ENCODE data around the gene TMEM134. TPM values are rescaled to one million over a fixed set of nuclear protein-coding genes. Genes with fewer than 3 reads are reported as not detected.
A peak's percentile ranks its signal among the peaks of the same experiment; 100 is the strongest.

The TMEM134 gene
- total and polyA plus RNA-seq, 9 of the 15 experiments (the other 6 are each of a cell fraction or from before 2014, with no cell fraction given) = 0.63 to 48.4 (median 10.7) TPM

DNA sequence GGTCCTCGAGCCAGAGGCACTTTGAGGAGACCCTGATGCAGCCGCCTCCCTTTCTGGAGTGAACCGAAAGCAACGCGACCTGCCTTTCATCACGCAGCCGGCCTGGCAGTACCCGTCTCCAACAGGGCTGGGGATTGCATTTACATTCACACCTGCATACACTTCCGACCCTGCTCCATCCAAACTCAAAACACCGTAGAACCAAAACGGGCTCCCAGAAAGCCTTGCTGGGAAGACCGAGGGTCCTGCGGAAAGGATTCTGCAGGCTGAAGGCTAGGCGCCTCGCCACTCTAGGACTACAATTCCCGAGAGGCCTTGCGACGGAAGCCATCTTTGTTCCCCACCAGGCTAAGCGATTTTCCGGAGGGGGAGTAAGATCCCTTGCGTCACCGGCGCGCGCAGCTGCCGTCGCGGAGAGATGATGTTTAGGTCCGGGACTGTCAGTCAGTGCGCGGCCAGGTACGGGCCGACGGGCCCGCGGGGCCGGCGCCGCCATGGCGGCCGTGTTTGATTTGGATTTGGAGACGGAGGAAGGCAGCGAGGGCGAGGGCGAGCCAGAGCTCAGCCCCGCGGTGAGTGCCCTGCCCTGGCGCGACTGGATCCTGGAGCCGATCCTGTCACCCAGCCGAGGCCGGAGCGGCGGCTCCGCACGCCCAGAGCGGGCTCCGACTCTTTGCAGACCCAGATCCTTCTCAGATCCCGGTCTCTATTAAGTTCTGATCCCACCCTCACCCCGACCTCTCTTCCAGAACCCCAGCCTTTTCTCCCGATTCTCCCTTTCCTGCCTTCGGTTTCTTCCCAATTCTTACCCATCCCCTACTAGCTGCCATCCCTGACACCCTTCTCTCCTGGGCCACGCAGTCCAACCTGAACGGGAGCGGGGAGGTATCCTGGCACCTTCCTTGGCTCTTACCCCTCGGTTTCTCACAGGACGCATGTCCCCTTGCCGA, 40.7 kb downstream of the TMEM134 start, which contains the start of gene RPS6KB2 (continued):
- peak; percentile 94 to 99 (median 99) for TF ChIP-seq YY1 (IDR thresholded peaks at IDR 0.05; ENCODE audit: borderline replicate concordance in 1 of 3, control insufficient read depth in 1 of 3, extremely low read depth in 1 of 3, insufficient read depth in 3 of 3, insufficient read length in 1 of 3, insufficient replicate concordance in 2 of 3, low read depth in 1 of 3, low read length in 2 of 3)
- TF ChIP-seq, protein P1, sequence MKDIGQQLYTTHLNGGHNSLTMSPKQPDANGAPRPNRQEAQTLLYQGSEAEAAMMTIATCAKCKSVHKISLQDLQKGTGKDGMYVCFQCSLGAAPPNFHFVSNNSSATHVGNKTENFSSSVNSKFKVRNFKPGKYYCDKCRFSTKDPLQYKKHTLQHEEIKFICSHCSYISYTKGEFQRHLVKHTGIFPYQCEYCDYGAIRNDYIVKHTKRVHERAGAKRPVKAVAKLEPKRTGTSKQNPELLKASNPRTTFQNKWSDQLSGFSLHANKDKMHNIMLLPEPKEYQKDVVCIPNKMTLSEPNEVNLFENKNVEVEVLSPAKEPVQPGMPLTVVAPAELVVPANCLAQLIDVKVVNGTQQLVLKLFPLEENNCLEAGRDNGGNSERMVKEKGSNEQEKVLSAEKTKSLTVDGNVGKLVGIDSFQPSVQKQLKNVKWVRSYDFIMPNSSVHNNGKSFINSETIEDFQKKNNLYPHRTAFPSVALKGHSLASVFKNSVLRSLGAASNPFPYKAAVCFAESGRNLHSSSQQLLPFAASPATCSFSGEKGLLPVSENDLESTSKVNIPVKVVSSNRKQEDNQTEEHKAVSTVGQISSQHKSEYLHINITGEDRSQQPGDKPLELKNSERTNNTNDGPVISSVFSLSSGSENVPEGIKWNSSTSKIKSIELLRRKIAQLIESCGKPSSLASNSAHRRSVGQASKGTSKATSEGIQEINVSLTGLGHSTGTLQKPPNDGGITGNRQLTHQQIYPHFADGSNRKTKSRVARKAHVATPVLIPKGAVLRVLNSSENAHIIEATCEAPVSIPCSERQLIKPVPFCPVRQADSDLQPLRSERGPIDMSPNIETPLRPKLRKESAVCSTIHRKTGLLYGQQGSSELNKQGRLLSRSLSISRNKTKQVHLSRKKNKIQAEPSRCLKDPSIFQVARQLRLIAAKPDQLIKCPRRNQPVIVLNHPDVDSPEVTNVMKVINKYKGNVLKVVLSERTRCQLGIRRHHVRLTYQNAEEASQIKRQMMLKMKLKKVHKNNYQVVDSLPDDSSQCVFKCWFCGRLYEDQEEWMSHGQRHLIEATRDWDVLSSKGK (CRISPR knock-in tag; IDR thresholded peaks at IDR 0.05) = no peak
- TF ChIP-seq POLR2G (IDR thresholded peaks at IDR 0.05; ENCODE audit: low read depth, low read length) = peak; percentile 97
- TF ChIP-seq ZFX (CRISPR knock-in tag; IDR thresholded peaks at IDR 0.05) = peak; percentile 98
- no peak for TF ChIP-seq HNRNPK (IDR thresholded peaks at IDR 0.05; ENCODE audit: low read depth, low read length, poor library complexity, severe bottlenecking)
- TF ChIP-seq ZNF717 (CRISPR knock-in tag; IDR thresholded peaks at IDR 0.05) = no peak
- TF ChIP-seq, protein P2, sequence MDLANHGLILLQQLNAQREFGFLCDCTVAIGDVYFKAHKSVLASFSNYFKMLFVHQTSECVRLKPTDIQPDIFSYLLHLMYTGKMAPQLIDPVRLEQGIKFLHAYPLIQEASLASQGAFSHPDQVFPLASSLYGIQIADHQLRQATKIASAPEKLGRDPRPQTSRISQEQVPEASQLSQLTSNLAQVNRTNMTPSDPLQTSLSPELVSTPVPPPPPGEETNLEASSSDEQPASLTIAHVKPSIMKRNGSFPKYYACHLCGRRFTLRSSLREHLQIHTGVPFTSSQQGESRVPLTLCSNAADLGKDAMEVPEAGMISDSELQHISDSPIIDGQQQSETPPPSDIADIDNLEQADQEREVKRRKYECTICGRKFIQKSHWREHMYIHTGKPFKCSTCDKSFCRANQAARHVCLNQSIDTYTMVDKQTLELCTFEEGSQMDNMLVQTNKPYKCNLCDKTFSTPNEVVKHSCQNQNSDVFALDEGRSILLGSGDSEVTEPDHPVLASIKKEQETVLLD (IDR thresholded peaks at IDR 0.05) = no peak
- no peak for TF ChIP-seq ZNF140 (CRISPR knock-in tag; IDR thresholded peaks at IDR 0.05)
- no peak for TF ChIP-seq NFYB (IDR thresholded peaks at IDR 0.05; ENCODE audit: extremely low read depth, insufficient read length)
- TF ChIP-seq, protein P3, sequence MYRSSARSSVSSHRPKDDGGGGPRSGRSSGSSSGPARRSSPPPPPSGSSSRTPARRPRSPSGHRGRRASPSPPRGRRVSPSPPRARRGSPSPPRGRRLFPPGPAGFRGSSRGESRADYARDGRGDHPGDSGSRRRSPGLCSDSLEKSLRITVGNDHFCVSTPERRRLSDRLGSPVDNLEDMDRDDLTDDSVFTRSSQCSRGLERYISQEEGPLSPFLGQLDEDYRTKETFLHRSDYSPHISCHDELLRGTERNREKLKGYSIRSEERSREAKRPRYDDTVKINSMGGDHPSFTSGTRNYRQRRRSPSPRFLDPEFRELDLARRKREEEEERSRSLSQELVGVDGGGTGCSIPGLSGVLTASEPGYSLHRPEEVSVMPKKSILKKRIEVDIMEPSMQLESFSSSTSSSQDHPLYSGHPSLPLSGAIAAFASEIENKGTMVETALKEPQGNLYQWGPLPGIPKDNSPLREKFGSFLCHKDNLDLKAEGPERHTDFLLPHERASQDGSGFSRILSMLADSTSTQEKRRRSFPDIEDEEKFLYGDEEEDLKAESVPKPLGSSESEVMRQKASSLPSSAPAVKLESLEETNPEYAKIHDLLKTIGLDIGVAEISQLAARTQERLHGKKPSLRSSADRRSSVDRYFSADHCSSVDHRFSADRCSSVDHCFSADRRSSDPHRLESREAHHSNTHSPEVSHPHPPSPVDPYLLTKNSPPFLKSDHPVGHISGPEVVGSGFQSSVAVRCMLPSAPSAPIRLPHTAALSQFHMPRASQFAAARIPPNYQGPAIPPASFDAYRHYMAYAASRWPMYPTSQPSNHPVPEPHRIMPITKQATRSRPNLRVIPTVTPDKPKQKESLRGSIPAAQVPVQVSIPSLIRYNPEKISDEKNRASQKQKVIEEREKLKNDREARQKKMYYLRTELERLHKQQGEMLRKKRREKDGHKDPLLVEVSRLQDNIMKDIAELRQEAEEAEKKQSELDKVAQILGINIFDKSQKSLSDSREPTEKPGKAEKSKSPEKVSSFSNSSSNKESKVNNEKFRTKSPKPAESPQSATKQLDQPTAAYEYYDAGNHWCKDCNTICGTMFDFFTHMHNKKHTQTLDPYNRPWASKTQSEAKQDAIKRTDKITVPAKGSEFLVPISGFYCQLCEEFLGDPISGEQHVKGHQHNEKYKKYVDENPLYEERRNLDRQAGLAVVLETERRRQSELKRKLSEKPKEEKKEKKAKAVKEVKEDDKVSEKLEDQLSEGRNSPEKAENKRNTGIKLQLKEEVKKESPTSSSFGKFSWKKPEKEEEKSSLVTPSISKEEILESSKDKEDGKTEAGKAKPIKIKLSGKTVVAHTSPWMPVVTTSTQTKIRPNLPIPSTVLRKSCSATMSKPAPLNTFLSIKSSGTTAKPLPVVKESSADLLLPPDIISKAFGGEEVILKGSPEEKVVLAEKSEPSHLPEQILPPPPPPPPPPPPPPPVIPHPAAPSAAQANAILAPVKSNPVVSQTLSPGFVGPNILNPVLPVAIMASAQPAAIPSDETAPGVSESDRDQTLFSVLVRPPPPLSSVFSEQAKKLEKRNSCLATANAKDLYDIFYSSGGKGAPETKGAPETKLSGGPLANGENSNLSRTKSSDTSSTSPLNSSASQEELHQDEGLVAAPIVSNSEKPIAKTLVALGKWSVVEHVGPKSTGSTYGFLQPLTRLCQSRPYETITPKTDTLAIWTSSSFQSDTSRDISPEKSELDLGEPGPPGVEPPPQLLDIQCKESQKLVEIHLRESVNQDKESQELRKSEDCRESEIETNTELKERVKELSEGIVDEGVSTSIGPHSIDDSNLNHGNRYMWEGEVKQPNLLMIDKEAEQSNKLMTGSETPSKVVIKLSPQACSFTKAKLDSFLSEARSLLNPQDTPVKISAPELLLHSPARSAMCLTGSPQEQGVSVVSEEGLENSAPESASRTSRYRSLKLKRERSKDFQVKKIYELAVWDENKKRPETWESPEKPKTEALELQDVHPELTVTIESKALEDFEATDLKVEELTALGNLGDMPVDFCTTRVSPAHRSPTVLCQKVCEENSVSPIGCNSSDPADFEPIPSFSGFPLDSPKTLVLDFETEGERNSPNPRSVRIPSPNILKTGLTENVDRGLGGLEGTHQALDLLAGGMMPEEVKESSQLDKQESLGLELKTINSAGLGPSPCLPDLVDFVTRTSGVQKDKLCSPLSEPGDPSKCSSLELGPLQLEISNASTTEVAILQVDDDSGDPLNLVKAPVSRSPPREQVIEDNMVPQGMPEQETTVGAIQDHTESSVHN (IDR thresholded peaks at IDR 0.05; ENCODE audit: borderline replicate concordance in 1 of 2, low read depth in 1 of 2) = no peak
- TF ChIP-seq KLF1 (tag; IDR thresholded peaks at IDR 0.05) = no peak
- TF ChIP-seq ZNF57 (CRISPR knock-in tag; IDR thresholded peaks at IDR 0.05) = no peak

Measured in K562 (cell line).